Endothelial cell of umbilical vein (primary cell): ENCODE data around the gene MAPKAP1. TPM values are rescaled to one million over a fixed set of nuclear protein-coding genes. Genes with fewer than 3 reads are reported as not detected.

Source experiments
- BruUV-seq: library from RNA; stranded (reverse); fragments of 400-500 nt; replicated peaks from 2 replicates; lab custom pipeline; 2021; lab: Mats Ljungman, UMichigan
- CTCF ChIA-PET: fragments of 300-600, 350-600 bp; sonication (Branson Sonifier 250); formaldehyde crosslinking; loops from one replicate; lab custom pipeline; 2021; ENCODE audit warnings: antibody characterized with exemption, inconsistent platforms; lab: Charles Lee
- POLR2A ChIA-PET: fragments of 300-600, 350-600 bp; sonication (Branson Sonifier 250); formaldehyde crosslinking; loops from one replicate; lab custom pipeline; 2021; ENCODE audit warnings: antibody characterized with exemption, inconsistent platforms; lab: Charles Lee
- DNase-seq: peaks from one replicate; pipeline ENCODE4 v3.0.0-alpha.2; 2011; ENCODE audit warnings: low read depth, low spot score
- FAIRE-seq: peaks from 2 replicates; lab custom pipeline; 2011; peaks lifted over from hg19 to GRCh38; lab: Jason Lieb, UNC
- H2AFZ ChIP-seq: 2 replicates; pipeline ENCODE4 v1.6.0; 2012; ENCODE audit warnings: low read depth, low read length, control low read depth, inconsistent platforms
- H3K27ac ChIP-seq: 2 replicates; pipeline ENCODE4 v1.5.1; 2011; ENCODE audit warnings: low read depth, mild to moderate bottlenecking, control low read depth, low read length, moderate library complexity; ENCODE audit not compliant: insufficient read depth
- H3K27me3 ChIP-seq, 2 experiments: 2 replicates each; pipeline versions ENCODE4 v1.6.0 to v1.6.1; 2011; ENCODE audit warnings: low read length in 2 of 2, mixed read lengths in 1 of 2; ENCODE audit not compliant: control insufficient read depth in 2 of 2, insufficient read depth in 2 of 2
- H3K36me3 ChIP-seq, 2 experiments: 2 replicates in 1 of 2; 3 replicates in 1 of 2; pipeline ENCODE4 v1.5.1; 2011; ENCODE audit warnings: low read length in 2 of 2, mild to moderate bottlenecking in 1 of 2, moderate library complexity in 1 of 2; ENCODE audit not compliant: control insufficient read depth in 2 of 2, insufficient read depth in 2 of 2; ENCODE audit errors: extremely low read depth in 1 of 2
- H3K4me1 ChIP-seq: 3 replicates; pipeline ENCODE4 v1.5.1; 2011; ENCODE audit warnings: mild to moderate bottlenecking, low read length; ENCODE audit not compliant: control insufficient read depth, insufficient read depth; ENCODE audit errors: extremely low read depth
- H3K4me2 ChIP-seq: 2 replicates; pipeline ENCODE4 v1.6.1; 2011; ENCODE audit warnings: low read length, control low read depth, mixed read lengths; ENCODE audit not compliant: insufficient read depth
- H3K4me3 ChIP-seq, 3 experiments: fragments of 200-600 bp in 1 of 3; sonication (generic), shearing (Covaris generic) in 1 of 3; replicated peaks in 1 of 3; 2 replicates each; pipeline ENCODE4 v1.5.1; 2011 to 2016; ENCODE audit warnings: control low read depth in 3 of 3, low read length in 3 of 3, mild to moderate bottlenecking in 2 of 3, inconsistent platforms in 1 of 3, low read depth in 1 of 3, moderate library complexity in 1 of 3; ENCODE audit not compliant: insufficient read depth in 1 of 3
- H3K79me2 ChIP-seq: 2 replicates; pipeline ENCODE4 v1.6.0; 2012; ENCODE audit warnings: low read length, inconsistent platforms; ENCODE audit not compliant: control insufficient read depth, insufficient read depth
- H3K9ac ChIP-seq: replicated peaks from 2 replicates; pipeline ENCODE3; 2011; ENCODE audit warnings: low read length, control low read depth; ENCODE audit not compliant: insufficient read depth; ENCODE audit errors: extremely low read depth
- H3K9me1 ChIP-seq: replicated peaks from 3 replicates; pipeline ENCODE4 v1.6.0; 2011; ENCODE audit warnings: mild to moderate bottlenecking, low read length; ENCODE audit not compliant: control insufficient read depth, insufficient read depth; ENCODE audit errors: extremely low read depth
- H3K9me3 ChIP-seq: replicated peaks from 2 replicates; pipeline ENCODE4 v1.5.1; 2012; ENCODE audit warnings: low read length, inconsistent platforms; ENCODE audit not compliant: control insufficient read depth, insufficient read depth
- H4K20me1 ChIP-seq: replicated peaks from 2 replicates; pipeline ENCODE3; 2011; ENCODE audit warnings: mild to moderate bottlenecking, low read length; ENCODE audit not compliant: control insufficient read depth, insufficient read depth; ENCODE audit errors: extremely low read depth
- EZH2 ChIP-seq: IDR thresholded peaks from 2 replicates; pipeline ENCODE4 v1.6.1; 2012; ENCODE audit warnings: borderline replicate concordance, low read depth, mild to moderate bottlenecking, moderate library complexity, low read length, inconsistent platforms; ENCODE audit not compliant: severe bottlenecking
- FOS ChIP-seq: IDR thresholded peaks from 2 replicates; pipeline ENCODE4 v1.6.1; 2011; ENCODE audit warnings: mild to moderate bottlenecking, low read length, moderate library complexity, borderline replicate concordance; ENCODE audit not compliant: insufficient read depth
- GATA2 ChIP-seq: IDR thresholded peaks from 2 replicates; pipeline ENCODE4 v1.7.0; 2011; ENCODE audit warnings: low read depth, mild to moderate bottlenecking, moderate library complexity, mixed read lengths, low read length; ENCODE audit not compliant: insufficient read length, insufficient read depth
- JUN ChIP-seq: IDR thresholded peaks from 2 replicates; pipeline ENCODE4 v1.6.1; 2011; ENCODE audit warnings: borderline replicate concordance, low read depth; ENCODE audit not compliant: insufficient read length, insufficient read depth
- MYC ChIP-seq: IDR thresholded peaks from one replicate; pipeline ENCODE4 v1.6.1; 2011; ENCODE audit warnings: mild to moderate bottlenecking, low read depth, low read length
- POLR2A ChIP-seq: IDR thresholded peaks from 2 replicates; pipeline ENCODE4 v1.6.1; 2012; ENCODE audit warnings: low read depth, mild to moderate bottlenecking, control low read depth, low read length
- POLR2AphosphoS5 ChIP-seq: IDR thresholded peaks from 2 replicates; pipeline ENCODE4 v1.6.1; 2012; ENCODE audit warnings: low read depth, mild to moderate bottlenecking, control low read depth, low read length, moderate library complexity; ENCODE audit not compliant: insufficient read depth
- dilution Hi-C: fragments of 300-500 bp; cut with MboI; formaldehyde crosslinking; loops from one replicate; pipeline ENCODE4 v1.15.0; 2019; ENCODE audit warnings: low sequenced_read_pairs; ENCODE audit not compliant: extremely low pct_ligation_motif_present
- intact Hi-C: fragments of 100-400 bp; cut with micrococcal nuclease; formaldehyde crosslinking; loops from one replicate; pipeline ENCODE4 v1.10.0; 2022
- polyA plus RNA-seq, 4 experiments: library from polyadenylated mRNA; depleted of rRNA in 3 of 4; stranded (reverse) in 3 of 4; unstranded in 1 of 4; fragments of >200 nt; gene quantifications; 2 replicates each; pipeline versions ENCODE4 v1.2.1 to v1.2.3, GENCODE V29; 2011 to 2012; ENCODE audit warnings: missing spikeins in 1 of 4
- total RNA-seq: library from RNA; stranded (reverse); gene quantifications from 2 replicates; pipeline ENCODE4 v1.2.3, GENCODE V29; 2021
- TF ChIP-seq, protein P1 (sequence below), 2 donors: IDR thresholded peaks; 1 replicate in 1 of 2; 2 replicates in 1 of 2; pipeline ENCODE4 v1.5.1; 2011; ENCODE audit warnings: low read length in 2 of 2, mild to moderate bottlenecking in 2 of 2, moderate library complexity in 2 of 2, control low read depth in 1 of 2, inconsistent platforms in 1 of 2, low read depth in 1 of 2; ENCODE audit not compliant: insufficient read depth in 1 of 2; ENCODE audit errors: extremely low read depth in 1 of 2
- TF ChIP-seq, protein P2 (sequence below): IDR thresholded peaks from 2 replicates; pipeline ENCODE4 v1.6.1; 2011; ENCODE audit not compliant: insufficient read depth, insufficient read length

MAPKAP1 gene
- total and polyA plus RNA-seq, 2 donors (not counting 3 experiments of a cell fraction or from before 2014, with no cell fraction given) = 61.9 to 99.1 TPM

DNA sequence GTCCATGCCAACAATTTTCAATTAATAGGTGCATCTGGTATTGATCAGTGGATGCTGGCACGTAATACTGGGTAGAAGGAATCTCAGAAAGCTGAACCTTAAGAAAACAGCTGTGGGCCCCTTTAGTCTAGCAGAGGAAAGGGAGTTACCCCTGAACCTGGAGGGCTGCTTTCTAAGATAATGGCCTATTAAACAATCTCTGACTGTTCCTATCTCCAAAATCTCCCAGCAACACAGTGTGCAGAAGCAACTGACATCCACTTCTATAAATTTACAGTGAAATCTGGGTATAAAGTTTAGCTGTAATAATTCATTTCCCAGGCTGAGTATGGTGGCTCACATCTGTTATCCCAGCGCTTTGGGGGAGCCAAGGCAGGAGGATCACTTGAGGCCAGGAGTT lies 198.8 kb downstream of the MAPKAP1 start:
- Histone ChIP-seq H3K9me3 (no peaks in the 10 kb centered on the region), H3K4me3 (no peak overlapping the region), H4K20me1 (no peaks in the 10 kb centered on the region), H3K36me3 (no peaks in the 10 kb centered on the region), H3K4me2 (no peak overlapping the region), H3K9me1 (no peaks in the 10 kb centered on the region), H3K27me3 (no peaks in the 10 kb centered on the region), H3K27ac (no peak overlapping the region), H3K4me1 (peaks cover under 1% of the 10 kb centered on the region), H3K9ac (no peak overlapping the region), H2AFZ (no peak overlapping the region), H3K79me2 (no peaks in the 10 kb centered on the region)
- ChIA-PET POLR2A (no interaction called here), CTCF (no interaction called here)
- intact Hi-C loops (no loop called here), dilution Hi-C loops (no loop called here)
- BruUV-seq = no TSS peak
- no peak for DNase-seq
- TF ChIP-seq POLR2A (no peak), FOS (no peak), GATA2 (no peak), MYC (no peak), JUN (no peak), EZH2 (no peak), POLR2AphosphoS5 (no peak)
- TF ChIP-seq, protein P1, sequence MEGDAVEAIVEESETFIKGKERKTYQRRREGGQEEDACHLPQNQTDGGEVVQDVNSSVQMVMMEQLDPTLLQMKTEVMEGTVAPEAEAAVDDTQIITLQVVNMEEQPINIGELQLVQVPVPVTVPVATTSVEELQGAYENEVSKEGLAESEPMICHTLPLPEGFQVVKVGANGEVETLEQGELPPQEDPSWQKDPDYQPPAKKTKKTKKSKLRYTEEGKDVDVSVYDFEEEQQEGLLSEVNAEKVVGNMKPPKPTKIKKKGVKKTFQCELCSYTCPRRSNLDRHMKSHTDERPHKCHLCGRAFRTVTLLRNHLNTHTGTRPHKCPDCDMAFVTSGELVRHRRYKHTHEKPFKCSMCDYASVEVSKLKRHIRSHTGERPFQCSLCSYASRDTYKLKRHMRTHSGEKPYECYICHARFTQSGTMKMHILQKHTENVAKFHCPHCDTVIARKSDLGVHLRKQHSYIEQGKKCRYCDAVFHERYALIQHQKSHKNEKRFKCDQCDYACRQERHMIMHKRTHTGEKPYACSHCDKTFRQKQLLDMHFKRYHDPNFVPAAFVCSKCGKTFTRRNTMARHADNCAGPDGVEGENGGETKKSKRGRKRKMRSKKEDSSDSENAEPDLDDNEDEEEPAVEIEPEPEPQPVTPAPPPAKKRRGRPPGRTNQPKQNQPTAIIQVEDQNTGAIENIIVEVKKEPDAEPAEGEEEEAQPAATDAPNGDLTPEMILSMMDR (IDR thresholded peaks at IDR 0.05; ENCODE audit: extremely low read depth in 1 of 2, insufficient read depth in 1 of 2, low read depth in 1 of 2, low read length in 2 of 2) = no peak
- TF ChIP-seq, protein P2, sequence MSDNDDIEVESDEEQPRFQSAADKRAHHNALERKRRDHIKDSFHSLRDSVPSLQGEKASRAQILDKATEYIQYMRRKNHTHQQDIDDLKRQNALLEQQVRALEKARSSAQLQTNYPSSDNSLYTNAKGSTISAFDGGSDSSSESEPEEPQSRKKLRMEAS = no peak
- no peak for FAIRE-seq
